NK-92 (cell line): ENCODE results near the gene GNAT2.
"Not testable (repeated sequence)": the region's sequence is repeated elsewhere in the genome, so short reads cannot be mapped to it uniquely, and the experiment has no call there.

Source experiments
- DNase-seq: peaks from one replicate; lab custom pipeline; 2025; ENCODE audit not compliant: unreplicated experiment; lab: John Stamatoyannopoulos, UW

The GNAT2 gene

DNA sequence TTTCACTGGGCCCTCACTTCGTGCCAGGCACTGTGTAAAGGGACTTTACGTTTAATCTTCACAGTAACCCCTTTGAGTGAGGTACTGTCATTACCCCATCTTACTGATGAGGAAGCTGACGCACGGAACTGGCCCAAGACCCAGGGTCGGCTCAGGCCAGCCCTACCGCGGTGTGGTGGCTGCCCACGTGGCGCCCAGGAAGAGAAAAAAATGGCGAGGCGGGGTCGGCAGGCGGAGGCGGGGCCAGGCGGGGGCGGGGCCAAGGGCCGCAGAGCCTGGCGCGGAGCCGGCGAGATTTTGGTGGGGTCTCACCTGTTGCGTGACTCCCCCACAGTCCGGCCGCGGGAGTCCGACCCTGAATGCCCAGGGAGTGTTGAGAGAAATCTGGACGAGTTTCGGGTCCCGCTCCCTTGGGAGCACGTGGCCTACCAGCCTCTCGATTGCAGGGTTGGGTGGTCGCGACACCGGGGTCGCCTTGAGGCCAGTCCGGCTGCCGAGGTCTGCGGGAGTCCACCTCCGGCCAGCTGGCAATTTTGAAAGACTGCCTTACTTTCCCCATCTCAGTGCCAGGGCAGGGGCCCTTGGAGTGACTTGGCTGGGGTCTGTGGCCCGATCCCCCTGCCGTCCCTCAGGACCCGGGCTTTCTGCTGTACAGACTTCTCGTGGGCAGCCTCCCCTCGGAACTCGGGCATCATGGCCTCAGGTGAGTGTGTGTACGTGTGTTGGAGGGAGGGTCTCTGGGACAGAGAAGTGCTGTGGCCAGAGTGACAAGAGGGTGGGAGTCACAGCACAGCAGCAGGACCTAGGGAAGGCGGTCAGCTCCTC, at the start of gene GNAT2, which contains the start of gene AMPD2:
TSS of gene GNAT2 (minus strand) at position 41 of the 825 bp plus-strand sequence. CDS start 6,746 bp downstream, outside the sequence.
TSS of gene AMPD2 (plus strand) at position 262 of the 825 bp plus-strand sequence. CDS start 1,339 bp downstream, outside the sequence.
- no peak for DNase-seq

DNA sequence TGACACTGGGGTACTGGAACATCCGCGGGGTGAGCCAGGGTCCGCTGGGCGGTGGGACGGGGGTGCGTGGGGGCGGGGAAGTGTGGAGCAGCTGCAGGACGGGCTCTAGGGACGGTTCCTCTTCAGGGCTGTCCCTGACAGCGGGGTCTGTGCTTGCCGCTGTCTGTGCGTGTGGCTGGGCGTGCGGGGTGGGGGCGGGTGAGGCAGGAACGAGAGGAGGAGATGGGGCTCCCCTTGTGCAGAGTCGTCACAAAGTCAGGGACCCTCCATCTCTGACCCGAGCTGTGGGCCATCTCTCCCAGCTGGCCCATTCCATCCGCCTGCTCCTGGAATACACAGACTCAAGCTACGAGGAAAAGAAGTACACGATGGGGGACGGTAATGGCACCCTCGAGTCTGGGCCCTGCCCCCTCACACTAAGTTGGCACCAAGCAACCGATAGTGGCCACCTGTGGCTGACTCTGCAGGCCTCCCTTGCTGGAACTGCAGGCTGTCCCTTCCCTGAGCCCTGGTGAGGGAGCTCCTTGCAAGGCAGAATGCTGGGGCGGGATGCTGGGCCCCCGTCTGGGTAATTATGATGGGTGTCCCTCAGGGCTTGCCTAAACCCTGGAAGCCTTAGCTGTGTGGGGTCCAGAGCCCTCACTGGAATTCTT, 48.8 kb upstream of the GNAT2 start:
- no peak for DNase-seq

DNA sequence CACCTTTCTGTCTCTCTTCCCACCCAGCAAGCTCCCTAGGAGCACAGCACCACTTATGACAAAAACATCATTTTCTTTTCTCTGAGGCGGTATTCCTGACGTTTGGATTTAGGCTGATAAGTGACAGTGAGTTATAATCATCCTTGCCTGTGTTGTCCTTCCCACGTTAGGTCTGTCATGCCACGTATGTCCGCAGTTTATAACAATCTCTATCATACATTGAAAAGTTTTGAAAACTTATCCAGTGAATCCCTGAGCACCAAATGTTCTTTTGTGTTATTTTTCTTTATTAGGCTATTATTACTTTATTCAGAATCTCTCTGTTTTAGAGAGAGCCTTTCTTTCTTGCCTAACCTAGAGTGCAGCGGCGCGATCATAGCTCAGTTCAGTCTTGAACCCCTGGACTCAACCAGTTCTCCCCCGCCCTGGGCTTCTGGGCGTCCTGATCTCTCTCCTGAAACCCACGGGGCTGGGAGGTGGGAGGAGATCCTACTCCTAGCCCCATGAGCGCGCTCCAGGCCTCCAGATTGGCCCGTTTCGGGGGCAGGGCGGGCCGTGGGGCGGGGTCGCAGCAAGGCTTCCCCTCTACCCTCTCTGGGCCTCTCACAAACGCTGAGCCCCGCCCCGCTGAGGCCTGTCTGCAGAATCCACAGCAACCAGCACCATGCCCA, 48.2 kb upstream of the GNAT2 start, which contains the start of gene GSTM2:
TSS of gene GSTM2 (plus strand) at position 606 of the 671 bp plus-strand sequence. CDS start at position 665, 59 bp downstream.
- DNase-seq: no peak

DNA sequence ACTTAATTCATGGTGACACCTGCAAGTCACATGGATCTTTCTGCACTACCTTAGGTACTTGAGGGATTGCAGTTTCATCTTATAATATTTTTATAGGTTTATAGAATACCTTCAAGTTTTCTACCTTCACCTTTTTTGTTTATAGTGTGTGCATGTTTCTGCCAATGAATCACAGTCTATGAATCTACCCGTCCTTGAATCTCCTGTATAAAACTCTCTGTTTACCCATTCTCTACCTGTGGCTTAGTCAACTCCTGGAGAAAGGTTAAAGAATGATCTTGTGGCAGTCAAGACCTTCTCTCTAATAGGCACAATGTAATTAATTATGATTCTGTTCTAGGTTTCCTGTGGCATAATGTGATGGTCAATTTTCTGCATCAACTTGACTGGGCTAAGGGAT, 45.3 kb upstream of the GNAT2 start:
- no peak for DNase-seq

DNA sequence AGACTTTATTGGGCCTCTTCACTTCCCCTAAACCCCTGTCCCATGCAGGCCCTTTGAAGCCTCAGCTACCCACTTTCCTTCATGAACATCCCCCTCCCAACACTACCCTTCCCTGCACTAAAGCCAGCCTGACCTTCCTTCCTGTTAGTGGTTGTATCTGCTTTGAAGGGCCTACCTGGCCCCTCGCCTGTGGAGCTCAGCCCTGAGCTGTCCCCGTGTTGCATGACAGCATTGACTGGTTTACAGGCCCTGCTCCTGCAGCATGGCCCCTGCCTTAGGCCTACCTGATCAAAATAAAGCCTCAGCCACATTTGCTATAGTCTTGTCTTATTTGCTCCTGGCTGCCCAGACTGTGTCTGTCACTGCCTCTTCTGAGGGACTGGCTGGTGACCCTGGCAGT, 42.0 kb upstream of the GNAT2 start:
- no peak for DNase-seq

DNA sequence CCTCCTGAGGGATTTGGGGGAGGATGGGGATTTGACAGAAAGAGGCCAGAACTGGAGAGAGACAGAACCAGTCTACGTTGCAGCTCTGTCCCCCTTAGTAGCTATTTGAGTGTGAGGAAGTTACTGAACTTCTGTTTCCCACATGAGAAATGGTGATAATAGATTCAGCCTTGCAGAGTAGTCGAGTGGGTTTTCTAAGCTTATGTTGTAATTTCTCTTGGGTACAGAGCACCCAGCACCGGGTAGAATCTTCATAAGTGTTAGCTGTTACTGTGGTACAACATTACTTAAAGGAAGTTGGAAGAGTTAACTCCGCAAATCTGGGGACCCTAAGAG, 41.2 kb upstream of the GNAT2 start:
- DNase-seq: not testable (repeated sequence)

DNA sequence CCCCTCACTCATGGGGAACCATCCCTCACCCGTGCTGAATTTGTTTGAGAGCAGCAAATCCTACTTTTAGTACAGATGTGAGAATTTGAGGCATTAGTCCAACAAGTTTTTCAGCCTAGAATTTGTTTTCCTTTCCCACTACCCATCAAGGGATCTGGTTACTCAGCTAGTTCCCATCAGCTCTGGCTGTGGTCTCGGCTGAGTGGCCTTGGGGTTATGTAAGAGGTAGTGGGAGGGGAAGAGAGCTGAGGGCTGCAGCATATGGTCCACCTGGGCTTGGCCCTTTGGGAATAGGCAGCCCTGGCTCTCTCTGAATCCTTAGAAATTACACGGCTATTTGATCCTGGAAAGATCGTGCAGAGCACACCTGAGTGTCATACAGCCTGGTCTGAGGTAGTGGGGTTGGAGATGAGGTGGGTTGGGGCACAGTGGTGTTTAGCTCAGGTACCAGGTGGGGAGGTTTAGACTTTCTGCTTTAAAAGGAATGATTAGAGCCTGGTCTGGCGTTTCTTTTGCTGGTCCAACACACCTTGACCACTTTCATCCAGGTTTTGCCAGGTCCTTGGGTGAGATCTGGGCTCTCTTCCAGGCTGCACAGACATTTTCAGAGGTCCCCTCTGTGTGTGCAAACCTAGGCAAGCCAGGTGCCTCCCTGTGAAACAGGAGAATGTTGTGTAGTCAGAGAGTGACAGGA, 40.7 kb upstream of the GNAT2 start:
- DNase-seq: no peak

DNA sequence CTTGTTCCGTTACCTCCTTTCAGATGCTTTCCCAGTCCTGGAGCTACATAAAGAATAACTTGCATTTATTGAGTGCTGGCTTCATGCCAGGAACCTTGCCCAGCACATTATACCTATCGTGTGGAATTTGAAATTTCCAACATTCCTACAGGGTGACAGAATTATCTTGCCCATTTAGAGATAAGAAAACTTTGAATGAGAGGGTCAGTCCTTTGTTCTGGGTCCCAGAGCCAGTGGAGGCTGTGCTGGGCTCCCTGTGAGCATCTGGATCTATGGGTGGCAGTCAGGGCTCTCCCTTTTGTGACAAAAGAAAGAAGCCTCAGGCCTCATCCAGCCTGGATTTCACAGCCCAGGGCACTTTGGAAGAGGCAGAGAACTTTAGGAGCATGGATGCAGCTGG, 39.7 kb upstream of the GNAT2 start:
- DNase-seq: no peak

DNA sequence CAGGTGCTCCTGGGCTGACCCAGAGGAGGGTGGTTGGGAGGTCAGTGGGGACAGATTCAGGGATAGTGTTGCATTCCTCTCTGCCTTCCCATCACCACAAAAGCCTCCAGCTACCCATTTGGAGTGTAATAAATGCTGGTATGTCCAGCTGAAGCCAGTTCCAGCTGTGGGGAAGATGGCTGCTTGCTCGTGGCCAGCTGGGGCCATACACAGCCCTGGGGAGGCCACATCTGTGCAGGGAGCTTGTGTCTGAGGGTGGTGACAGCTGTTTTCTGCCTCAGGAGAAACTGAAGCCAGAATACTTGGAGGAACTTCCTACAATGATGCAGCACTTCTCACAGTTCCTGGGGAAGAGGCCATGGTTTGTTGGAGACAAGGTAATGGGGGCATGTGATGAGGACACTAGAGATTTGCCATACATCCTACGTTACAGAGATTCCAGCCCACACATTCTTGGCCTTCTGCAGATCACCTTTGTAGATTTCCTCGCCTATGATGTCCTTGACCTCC, 39.2 kb upstream of the GNAT2 start:
- no peak for DNase-seq

DNA sequence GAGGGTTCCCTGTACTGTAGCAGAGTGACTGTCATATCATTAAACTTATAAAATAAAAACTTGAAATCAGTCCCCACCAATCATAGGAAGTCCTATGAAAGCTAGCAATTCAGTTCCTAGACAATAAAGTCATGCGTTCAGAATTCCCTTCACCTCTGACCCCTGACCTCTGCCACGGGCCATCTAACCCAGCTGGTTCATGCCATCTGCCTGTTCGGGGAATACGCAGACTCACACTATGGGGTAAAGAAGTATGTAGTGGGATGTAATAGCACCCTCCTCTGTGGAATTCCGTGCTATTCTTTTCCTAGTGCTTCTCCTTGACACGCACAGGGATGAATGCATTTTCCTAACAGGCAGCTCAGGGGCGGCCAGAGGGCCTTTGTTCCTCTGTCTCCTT, 38.6 kb upstream of the GNAT2 start:
- no peak for DNase-seq

DNA sequence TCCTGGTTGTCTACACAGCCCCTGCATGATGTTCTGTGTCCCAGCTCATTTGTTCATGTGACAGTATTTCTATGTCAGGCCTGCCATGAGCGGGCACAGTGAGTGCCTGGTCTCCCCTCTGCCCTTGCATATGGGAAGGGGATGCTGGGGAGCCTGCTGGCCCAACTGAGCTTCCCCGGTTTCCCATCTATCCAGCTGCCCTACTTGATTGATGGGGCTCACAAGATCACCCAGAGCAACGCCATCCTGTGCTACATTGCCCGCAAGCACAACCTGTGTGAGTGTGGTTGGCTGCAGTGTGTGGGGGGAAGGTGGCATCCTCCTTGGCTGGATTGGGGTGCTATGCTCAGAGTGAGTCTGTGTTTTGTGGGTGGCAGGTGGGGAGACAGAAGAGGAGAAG, 38.0 kb upstream of the GNAT2 start:
- DNase-seq: no peak

DNA sequence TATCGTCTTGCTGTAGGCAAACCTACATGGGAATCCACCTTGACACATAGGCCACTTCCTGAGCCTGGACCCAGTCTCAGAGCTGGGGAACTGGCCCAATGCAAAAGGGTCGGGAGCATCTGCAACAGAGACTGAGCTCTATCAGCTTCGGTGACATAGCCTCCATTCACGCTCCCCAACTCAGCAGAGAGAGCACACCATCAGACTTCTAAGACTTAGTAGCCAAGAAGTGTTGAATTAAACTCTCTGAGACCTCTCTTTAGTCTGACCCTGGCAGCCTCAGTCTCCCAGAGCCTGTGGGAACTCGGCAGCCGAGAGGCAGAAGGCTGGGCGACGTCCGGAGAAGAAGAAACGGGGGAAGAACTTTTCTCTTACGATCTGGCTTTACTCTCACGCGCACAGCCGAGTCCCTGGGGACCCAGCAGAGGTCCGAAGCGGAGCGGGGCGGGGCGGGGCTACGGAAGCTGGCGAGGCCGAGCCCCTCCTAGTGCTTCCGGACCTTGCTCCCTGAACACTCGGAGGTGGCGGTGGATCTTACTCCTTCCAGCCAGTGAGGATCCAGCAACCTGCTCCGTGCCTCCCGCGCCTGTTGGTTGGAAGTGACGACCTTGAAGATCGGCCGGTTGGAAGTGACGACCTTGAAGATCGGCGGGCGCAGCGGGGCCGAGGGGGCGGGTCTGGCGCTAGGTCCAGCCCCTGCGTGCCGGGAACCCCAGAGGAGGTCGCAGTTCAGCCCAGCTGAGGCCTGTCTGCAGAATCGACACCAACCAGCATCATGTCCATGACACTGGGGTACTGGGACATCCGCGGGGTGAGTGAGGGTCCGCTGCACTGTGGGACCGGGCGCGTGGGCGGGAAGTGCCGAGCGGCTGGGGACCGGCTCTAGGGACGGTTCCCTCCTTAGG, 36.5 kb upstream of the GNAT2 start, which contains the start of gene GSTM4:
TSS of gene GSTM4 (plus strand) at position 485 of the 905 bp plus-strand sequence. CDS start at position 776, 291 bp downstream.
- DNase-seq: no peak

DNA sequence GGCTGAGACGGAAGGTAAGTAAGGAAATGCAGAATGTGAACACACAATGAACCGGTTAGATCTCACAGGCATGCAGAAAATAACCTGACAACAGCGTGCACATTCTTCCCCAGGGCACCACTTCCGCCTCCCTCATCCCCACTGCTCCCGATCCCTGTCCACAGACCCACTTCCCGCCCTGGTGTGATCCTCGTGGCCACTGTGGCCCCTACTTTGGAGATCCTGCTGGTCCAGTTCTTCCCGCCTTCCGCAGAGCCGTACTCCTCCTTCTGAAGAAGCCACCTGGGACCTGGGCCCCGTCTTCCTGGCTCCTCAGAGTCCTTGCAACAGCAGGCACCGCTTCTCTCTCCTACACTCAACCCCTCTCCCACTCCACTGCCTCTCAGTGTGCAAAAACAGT, 35.1 kb upstream of the GNAT2 start:
- DNase-seq: no peak

DNA sequence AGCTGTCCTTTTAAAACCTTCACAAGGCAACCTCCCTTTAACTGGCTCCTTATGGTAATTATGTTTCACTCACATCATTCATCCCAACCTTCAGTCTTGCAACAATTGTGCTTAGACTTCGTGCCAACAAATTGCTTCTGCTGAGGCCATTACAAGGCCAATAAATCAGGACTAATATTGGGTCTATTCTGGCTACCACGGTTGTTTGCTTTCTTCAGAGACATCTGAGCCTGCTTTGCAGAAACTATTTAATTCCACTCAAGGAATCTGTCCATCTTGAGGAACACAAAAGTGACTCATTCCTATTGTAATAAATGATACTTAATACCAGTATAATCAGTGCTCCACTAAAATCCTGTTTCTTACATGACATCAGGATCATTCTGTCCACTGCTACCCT, 33.9 kb upstream of the GNAT2 start:
- no peak for DNase-seq

DNA sequence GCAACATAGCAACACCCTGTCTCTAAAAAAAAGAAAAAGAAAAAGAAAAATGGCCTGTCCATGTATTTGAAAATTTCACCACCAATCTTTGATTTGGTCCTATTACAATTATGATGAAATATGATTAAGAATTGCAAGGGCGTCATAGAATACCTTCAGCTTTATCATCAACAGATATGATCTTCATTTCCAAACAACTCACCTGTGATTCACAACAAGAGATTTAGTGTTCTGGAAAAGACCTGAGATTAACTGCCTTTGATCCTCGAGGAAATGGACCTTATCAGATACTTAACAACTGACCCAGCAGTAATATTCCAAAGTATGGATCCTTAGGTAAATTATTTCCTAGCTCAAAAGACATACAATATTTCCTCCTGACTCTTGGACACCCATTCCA, 33.0 kb upstream of the GNAT2 start:
- DNase-seq: no peak

DNA sequence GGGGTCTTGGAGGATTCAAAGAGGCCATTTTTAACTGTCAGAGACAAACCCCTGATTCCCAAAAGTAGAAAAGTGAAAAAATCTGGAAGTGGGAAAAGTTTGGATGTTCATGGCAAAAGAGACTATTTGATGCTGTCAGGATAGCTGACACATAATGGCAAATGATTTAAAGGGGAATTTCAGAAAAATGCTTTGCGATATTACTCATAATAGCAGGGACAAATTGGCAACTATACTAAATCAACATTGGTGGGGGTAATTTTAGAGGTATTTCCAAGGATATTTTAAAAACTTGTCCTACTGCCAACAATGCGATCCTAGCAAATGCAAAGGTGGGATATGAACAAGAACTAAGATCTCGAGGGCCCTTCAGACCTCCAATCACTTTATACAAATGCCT, 31.2 kb upstream of the GNAT2 start:
- DNase-seq: no peak

DNA sequence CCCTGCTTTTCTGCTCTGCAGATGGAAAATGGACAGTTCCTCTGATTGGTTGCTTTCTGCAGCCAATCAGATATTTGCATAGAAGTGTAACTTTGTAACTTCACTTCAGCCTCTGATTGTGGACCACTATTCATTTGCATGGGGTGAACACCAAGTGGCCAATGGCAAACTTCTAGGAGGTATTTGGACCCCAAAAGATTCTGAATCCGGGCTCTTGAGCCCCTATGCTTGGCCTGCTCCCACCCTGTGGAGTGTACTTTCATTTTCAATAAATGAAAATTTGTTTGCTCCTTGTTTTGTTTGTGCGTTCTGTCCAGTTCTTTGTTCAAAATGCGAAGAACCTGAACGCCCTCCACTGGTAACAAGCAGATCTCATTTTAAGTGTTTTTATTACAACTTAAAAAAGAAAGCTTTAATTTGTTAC, 30.1 kb upstream of the GNAT2 start:
- DNase-seq: no peak

DNA sequence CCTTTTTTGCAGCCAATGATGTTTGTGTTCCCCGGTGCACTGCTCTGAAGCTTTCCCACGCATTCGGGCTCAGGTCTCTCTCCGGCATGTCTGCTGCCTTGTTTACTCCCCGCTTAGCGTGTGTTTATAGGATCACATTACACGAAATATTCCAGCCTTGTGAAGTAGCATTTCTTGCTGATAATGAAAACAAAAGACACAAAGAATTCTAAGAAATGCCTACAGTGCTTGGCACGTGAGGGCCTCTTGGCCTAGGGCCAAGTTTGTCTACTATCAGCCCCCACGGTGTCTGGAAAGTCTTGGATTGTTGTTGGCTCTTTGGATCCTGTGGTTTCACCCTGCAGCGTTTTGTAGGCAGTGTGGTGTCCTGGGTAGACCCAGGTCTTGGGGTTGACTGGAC, 25.3 kb upstream of the GNAT2 start:
- DNase-seq: no peak

DNA sequence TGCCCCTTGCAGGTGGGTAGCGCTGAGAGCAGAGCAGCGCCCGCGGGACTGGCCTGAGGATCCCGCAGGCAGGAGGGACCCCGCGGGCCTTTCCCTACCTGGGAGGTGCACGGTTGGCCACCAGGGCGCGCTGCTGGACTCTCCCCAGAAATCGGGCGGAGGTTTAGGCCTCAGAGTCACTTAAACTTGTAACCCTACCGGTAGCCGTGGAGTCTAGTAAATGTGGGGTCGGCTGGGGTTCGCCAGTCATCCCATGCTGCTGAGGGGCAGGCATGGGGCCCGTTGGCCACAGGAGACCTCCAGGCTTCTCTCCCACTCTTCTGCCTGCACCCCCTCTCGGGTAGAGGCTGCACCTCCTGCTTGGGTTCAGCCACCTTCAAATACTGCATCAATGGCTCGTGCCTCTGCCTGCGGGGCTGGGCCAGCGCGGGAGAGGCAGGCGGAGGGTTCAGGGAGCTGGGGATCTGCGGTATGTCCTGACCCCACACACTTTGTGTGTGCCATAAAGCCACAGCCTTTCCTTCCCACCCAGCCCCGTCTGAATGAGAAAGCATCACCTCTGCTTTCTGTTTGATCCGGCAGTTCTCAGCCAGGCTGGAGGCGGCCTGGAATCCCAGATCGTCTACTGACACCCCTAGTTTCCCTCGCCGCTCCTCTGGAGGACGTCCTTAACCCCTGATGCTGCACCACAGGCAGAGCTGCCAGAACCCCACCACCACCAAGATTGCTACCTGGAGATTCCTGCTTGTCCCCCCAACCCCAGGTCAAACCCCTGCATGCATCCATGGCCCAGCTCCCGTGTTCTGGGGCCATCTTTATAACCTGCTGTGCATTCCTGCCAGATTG, 24.2 kb upstream of the GNAT2 start:
- no peak for DNase-seq
